HepG2 (cell line): Measurements from ENCODE around the gene PRR11. TPM values are rescaled to one million over a fixed set of nuclear protein-coding genes. Genes with fewer than 3 reads are reported as not detected.

Experiments used
- BRD4 ChIP-seq: sonication (generic); formaldehyde crosslinking; IDR thresholded peaks from 2 replicates; pipeline ENCODE4 v1.4.0; 2020; ENCODE audit warnings: missing genetic modification reagents
- CBFB ChIP-seq: sonication (generic); formaldehyde crosslinking; IDR thresholded peaks from 2 replicates; pipeline ENCODE4 v1.4.0; 2020; ENCODE audit warnings: missing genetic modification reagents
- CEBPB ChIP-seq: IDR thresholded peaks from 2 replicates; pipeline ENCODE4 v1.6.1; 2011; ENCODE audit warnings: low read depth, low read length, improper control_type of control experiment, borderline replicate concordance
- CEBPG ChIP-seq: IDR thresholded peaks from 2 replicates; pipeline ENCODE4 v1.6.1; 2016
- EED ChIP-seq: sonication (generic); formaldehyde crosslinking; IDR thresholded peaks from 2 replicates; pipeline ENCODE4 v1.5.0; 2020; ENCODE audit warnings: mild to moderate bottlenecking, missing genetic modification reagents
- MLX ChIP-seq: IDR thresholded peaks from 2 replicates; pipeline ENCODE4 v1.6.1; 2016
- NFE2L1 ChIP-seq: sonication (generic); formaldehyde crosslinking; IDR thresholded peaks from 2 replicates; pipeline ENCODE4 v1.4.0; 2020; ENCODE audit warnings: missing genetic modification reagents, mild to moderate bottlenecking, borderline replicate concordance
- PAX8 ChIP-seq: sonication (generic); formaldehyde crosslinking; IDR thresholded peaks from 2 replicates; pipeline ENCODE4 v1.8.0; 2022; ENCODE audit warnings: mild to moderate bottlenecking, missing genetic modification reagents, borderline replicate concordance
- POGZ ChIP-seq: sonication (generic); formaldehyde crosslinking; IDR thresholded peaks from 2 replicates; pipeline ENCODE4 v1.4.0; 2020; ENCODE audit warnings: mild to moderate bottlenecking, missing genetic modification reagents
- SP1 ChIP-seq, 2 experiments: fragments of 450-650 bp in 1 of 2; sonication (generic) in 1 of 2; formaldehyde crosslinking in 1 of 2; IDR thresholded peaks; 2 replicates each; pipeline versions ENCODE4 v1.4.0 to v1.6.1; 2016 to 2020; ENCODE audit warnings: missing genetic modification reagents in 1 of 2
- TFAP4 ChIP-seq: sonication (generic); IDR thresholded peaks from 2 replicates; pipeline ENCODE4 v1.6.1; 2016; ENCODE audit warnings: low read depth, borderline replicate concordance
- YY1 ChIP-seq: IDR thresholded peaks from 2 replicates; pipeline ENCODE4 v1.6.1; 2011; ENCODE audit warnings: low read length, low read depth, moderate library complexity, mild to moderate bottlenecking; ENCODE audit not compliant: insufficient read depth, insufficient replicate concordance
- ZBTB49 ChIP-seq: sonication (generic); formaldehyde crosslinking; IDR thresholded peaks from 2 replicates; pipeline ENCODE4 v1.4.0; 2020; ENCODE audit warnings: missing genetic modification reagents, borderline replicate concordance
- ZNF230 ChIP-seq: sonication (generic); formaldehyde crosslinking; IDR thresholded peaks from 2 replicates; pipeline ENCODE4 v1.4.0; 2020; ENCODE audit warnings: mild to moderate bottlenecking, missing genetic modification reagents
- ZNF543 ChIP-seq: sonication (generic); formaldehyde crosslinking; IDR thresholded peaks from 2 replicates; pipeline ENCODE4 v1.4.0; 2020; ENCODE audit warnings: mild to moderate bottlenecking, missing genetic modification reagents
- ZNF607 ChIP-seq: sonication (generic); formaldehyde crosslinking; IDR thresholded peaks from 2 replicates; pipeline ENCODE4 v1.5.1; 2020; ENCODE audit warnings: missing genetic modification reagents, mild to moderate bottlenecking, borderline replicate concordance
- ZNF749 ChIP-seq: sonication (generic); formaldehyde crosslinking; IDR thresholded peaks from 2 replicates; pipeline ENCODE4 v1.8.0; 2022; ENCODE audit warnings: mild to moderate bottlenecking, missing genetic modification reagents, moderate library complexity, borderline replicate concordance
- polyA plus RNA-seq, 8 experiments: library from polyadenylated mRNA; depleted of rRNA in 3 of 8; stranded (reverse) in 7 of 8; unstranded in 1 of 8; fragments of >200 nt; fragmentation: Illumina TruSeq in 4 of 8; extraction: Trizol in 4 of 8; gene quantifications; 2 replicates each; pipeline versions ENCODE4 v1.2.1 to v1.2.3, GENCODE V29; 2011 to 2016; ENCODE audit warnings: low read depth in 4 of 8, missing spikeins in 1 of 8, mixed read lengths in 1 of 8; ENCODE audit not compliant: insufficient read depth in 1 of 8
- total RNA-seq, 5 experiments: library from RNA; depleted of rRNA; stranded (reverse); fragments of >200 nt; fragmentation: Illumina TruSeq; extraction: Trizol; gene quantifications; 2 replicates each; pipeline ENCODE4 v1.2.3, GENCODE V29; 2016; ENCODE audit warnings: low read depth in 1 of 5
- TF ChIP-seq, protein P1 (sequence below): sonication (generic); formaldehyde crosslinking; IDR thresholded peaks from one replicate; pipeline ENCODE4 v1.5.1; 2020; ENCODE audit warnings: mild to moderate bottlenecking, missing genetic modification reagents; ENCODE audit errors: not compliant biosample characterization

PRR11 gene
- total and polyA plus RNA-seq, 2 of the 13 experiments (the other 11 are each of a cell fraction or from before 2014, with no cell fraction given) = 35.7 to 39.2 TPM

DNA sequence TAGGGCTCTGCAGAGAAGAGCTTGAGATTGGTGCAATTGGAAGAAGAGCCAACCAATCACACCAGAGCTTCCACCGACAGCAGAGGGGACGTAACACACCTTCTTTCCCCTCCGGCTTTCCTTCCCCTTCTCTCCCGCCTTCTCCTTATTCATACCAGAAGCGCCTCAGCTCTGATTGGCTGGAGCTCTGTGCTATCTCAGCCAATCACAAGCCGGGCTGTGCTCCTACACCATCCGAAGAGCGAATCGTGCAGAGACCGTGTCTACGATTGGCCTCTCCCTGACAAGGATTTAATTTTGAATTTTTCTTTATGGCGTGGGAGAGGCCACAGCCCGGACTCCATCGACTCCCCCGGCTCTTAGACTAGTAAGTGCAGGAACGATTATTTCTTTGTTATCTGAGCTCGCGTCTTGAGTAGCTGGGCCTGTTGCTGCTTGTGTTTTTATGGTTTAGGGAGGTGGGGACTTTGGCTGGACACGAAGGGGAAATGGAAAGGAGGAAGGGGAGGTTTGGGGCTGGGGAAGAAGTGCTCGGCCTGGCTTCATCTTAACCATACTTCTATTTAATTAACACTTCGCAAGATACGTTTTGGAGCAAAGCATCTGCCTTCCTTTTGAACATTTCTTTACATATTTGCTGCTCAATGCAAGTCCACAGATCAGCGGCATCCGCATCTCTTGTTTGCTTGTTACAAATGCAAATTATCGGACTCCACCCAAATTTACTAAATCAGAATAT is at the start of gene PRR11 (continued):
- no peak for TF ChIP-seq ZBTB49 (CRISPR knock-in tag)
- TF ChIP-seq SP1 (IDR thresholded peaks at IDR 0.05) = no peak
- no peak for TF ChIP-seq SP1 (CRISPR knock-in tag; IDR thresholded peaks at IDR 0.05)
- TF ChIP-seq ZNF607 (CRISPR knock-in tag) = no peak
- TF ChIP-seq CEBPG (CRISPR knock-in tag) = no peak
- TF ChIP-seq BRD4 (CRISPR knock-in tag) = no peak
- no peak for TF ChIP-seq CBFB (CRISPR knock-in tag)
- TF ChIP-seq NFE2L1 = no peak
- no peak for TF ChIP-seq EED
- TF ChIP-seq ZNF230 (CRISPR knock-in tag) = no peak
- peak; percentile 14; the same call in 1 of the 2 replicates for TF ChIP-seq CEBPB
- no peak for TF ChIP-seq ZNF543 (CRISPR knock-in tag)
- TF ChIP-seq, protein P1, sequence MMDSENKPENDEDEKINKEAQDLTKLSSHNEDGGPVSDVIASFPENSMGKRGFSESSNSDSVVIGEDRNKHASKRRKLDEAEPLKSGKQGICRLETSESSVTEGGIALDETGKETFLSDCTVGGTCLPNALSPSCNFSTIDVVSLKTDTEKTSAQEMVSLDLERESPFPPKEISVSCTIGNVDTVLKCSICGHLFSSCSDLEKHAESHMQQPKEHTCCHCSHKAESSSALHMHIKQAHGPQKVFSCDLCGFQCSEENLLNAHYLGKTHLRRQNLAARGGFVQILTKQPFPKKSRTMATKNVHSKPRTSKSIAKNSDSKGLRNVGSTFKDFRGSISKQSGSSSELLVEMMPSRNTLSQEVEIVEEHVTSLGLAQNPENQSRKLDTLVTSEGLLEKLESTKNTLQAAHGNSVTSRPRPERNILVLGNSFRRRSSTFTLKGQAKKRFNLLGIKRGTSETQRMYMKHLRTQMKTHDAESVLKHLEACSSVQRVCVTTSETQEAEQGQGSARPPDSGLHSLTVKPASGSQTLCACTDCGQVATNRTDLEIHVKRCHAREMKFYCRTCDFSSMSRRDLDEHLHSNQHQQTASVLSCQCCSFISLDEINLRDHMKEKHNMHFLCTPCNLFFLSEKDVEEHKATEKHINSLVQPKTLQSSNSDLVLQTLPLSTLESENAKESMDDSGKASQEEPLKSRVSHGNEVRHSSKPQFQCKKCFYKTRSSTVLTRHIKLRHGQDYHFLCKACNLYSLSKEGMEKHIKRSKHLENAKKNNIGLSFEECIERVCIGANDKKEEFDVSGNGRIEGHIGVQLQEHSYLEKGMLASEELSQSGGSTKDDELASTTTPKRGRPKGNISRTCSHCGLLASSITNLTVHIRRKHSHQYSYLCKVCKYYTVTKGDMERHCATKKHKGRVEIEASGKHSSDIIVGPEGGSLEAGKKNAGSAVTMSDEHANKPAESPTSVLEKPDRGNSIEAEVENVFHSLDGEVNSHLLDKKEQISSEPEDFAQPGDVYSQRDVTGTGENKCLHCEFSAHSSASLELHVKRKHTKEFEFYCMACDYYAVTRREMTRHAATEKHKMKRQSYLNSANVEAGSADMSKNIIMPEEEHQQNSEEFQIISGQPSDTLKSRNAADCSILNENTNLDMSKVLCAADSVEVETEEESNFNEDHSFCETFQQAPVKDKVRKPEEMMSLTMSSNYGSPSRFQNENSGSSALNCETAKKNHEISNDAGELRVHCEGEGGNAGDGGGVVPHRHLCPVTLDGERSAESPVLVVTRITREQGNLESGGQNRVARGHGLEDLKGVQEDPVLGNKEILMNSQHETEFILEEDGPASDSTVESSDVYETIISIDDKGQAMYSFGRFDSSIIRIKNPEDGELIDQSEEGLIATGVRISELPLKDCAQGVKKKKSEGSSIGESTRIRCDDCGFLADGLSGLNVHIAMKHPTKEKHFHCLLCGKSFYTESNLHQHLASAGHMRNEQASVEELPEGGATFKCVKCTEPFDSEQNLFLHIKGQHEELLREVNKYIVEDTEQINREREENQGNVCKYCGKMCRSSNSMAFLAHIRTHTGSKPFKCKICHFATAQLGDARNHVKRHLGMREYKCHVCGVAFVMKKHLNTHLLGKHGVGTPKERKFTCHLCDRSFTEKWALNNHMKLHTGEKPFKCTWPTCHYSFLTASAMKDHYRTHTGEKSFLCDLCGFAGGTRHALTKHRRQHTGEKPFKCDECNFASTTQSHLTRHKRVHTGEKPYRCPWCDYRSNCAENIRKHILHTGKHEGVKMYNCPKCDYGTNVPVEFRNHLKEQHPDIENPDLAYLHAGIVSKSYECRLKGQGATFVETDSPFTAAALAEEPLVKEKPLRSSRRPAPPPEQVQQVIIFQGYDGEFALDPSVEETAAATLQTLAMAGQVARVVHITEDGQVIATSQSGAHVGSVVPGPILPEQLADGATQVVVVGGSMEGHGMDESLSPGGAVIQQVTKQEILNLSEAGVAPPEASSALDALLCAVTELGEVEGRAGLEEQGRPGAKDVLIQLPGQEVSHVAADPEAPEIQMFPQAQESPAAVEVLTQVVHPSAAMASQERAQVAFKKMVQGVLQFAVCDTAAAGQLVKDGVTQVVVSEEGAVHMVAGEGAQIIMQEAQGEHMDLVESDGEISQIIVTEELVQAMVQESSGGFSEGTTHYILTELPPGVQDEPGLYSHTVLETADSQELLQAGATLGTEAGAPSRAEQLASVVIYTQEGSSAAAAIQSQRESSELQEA (CRISPR knock-in tag) = no peak
- TF ChIP-seq MLX = no peak
- 0 out of 2 replicates have a peak, but pooled peaks have one; percentile 7 for TF ChIP-seq TFAP4
- TF ChIP-seq YY1 = no peak
- TF ChIP-seq POGZ (CRISPR knock-in tag) = peak; percentile 69
- peak; percentile 94 for TF ChIP-seq ZNF749
- TF ChIP-seq PAX8 (CRISPR knock-in tag) = no peak
